H1 (cell line): ENCODE results near the gene ITGB7. TPM values are rescaled to one million over a fixed set of nuclear protein-coding genes. Genes with fewer than 3 reads are reported as not detected.

ENCODE experiments used
- CTCF ChIA-PET: fragments of 300-600 bp; sonication (Branson Sonifier 250); formaldehyde crosslinking; loops from one replicate; lab custom pipeline; 2021; ENCODE audit not compliant: partially characterized antibody; lab: Charles Lee
- POLR2A ChIA-PET: fragments of 300-600 bp; sonication (Branson Sonifier 250); formaldehyde crosslinking; loops from one replicate; lab custom pipeline; 2021; ENCODE audit warnings: inconsistent platforms; ENCODE audit not compliant: partially characterized antibody; lab: Charles Lee
- DNase-seq, 2 experiments: peaks; one replicate each; pipeline versions ENCODE4 v3.0.0 to v3.0.0-alpha.2; 2010 to 2022; ENCODE audit warnings: low spot score in 2 of 2, low read depth in 1 of 2, mixed read lengths in 1 of 2
- FAIRE-seq: peaks from 2 replicates; lab custom pipeline; 2011; peaks lifted over from hg19 to GRCh38; lab: Jason Lieb, UNC
- H2AFZ ChIP-seq: 2 replicates; pipeline ENCODE4 v1.8.1; 2012; ENCODE audit warnings: low read length, inconsistent platforms
- H2AK5ac ChIP-seq: 2 replicates; pipeline ENCODE4 v1.6.1; 2013; ENCODE audit warnings: low read depth, low read length
- H2BK120ac ChIP-seq: replicated peaks from 2 replicates; pipeline ENCODE3; 2013; ENCODE audit warnings: low read depth, low read length, inconsistent platforms
- H2BK12ac ChIP-seq: 2 replicates; pipeline ENCODE4 v1.6.1; 2013; ENCODE audit warnings: low read depth, low read length
- H2BK15ac ChIP-seq: 2 replicates; pipeline ENCODE4 v1.6.1; 2013; ENCODE audit warnings: low read length
- H2BK20ac ChIP-seq: 2 replicates; pipeline ENCODE4 v1.6.1; 2013; ENCODE audit warnings: low read length
- H2BK5ac ChIP-seq: 2 replicates; pipeline ENCODE4 v1.6.1; 2013; ENCODE audit warnings: low read depth, low read length
- H3K14ac ChIP-seq: 2 replicates; pipeline ENCODE4 v1.6.1; 2013; ENCODE audit warnings: inconsistent platforms; ENCODE audit not compliant: insufficient read length
- H3K18ac ChIP-seq: 2 replicates; pipeline ENCODE4 v1.6.1; 2013; ENCODE audit warnings: low read length; ENCODE audit errors: extremely low read depth
- H3K23ac ChIP-seq: 2 replicates; pipeline ENCODE4 v1.6.1; 2013; ENCODE audit warnings: inconsistent platforms; ENCODE audit not compliant: insufficient read length
- H3K23me2 ChIP-seq: 2 replicates; pipeline ENCODE4 v1.6.1; 2013; ENCODE audit warnings: low read depth, low read length
- H3K27ac ChIP-seq: 2 replicates; pipeline ENCODE4 v1.6.1; 2011; ENCODE audit warnings: low read depth, low read length, inconsistent platforms
- H3K27me3 ChIP-seq, 4 experiments: replicated peaks in 1 of 4; 1 replicate in 1 of 4; 2 replicates in 3 of 4; pipeline versions ENCODE4 v1.6.1 to v1.8.1; 2011 to 2013; ENCODE audit warnings: low read length in 3 of 4, mild to moderate bottlenecking in 3 of 4, inconsistent platforms in 2 of 4, mixed read lengths in 2 of 4, moderate library complexity in 1 of 4; ENCODE audit not compliant: control insufficient read depth in 3 of 4, insufficient read depth in 3 of 4; ENCODE audit errors: extremely low read depth in 1 of 4
- H3K36me3 ChIP-seq, 4 experiments: 2 replicates each; pipeline versions ENCODE4 v1.6.1 to v1.8.1; 2011 to 2013; ENCODE audit warnings: mild to moderate bottlenecking in 4 of 4, low read length in 3 of 4, moderate library complexity in 2 of 4, control low read depth in 1 of 4, inconsistent platforms in 1 of 4; ENCODE audit not compliant: insufficient read depth in 4 of 4, control insufficient read depth in 2 of 4
- H3K4ac ChIP-seq: replicated peaks from 2 replicates; pipeline ENCODE3; 2013; ENCODE audit warnings: low read length, low read depth, mixed read lengths, inconsistent platforms; ENCODE audit not compliant: insufficient read length
- H3K4me1 ChIP-seq, 4 experiments: replicated peaks in 1 of 4; 1 replicate in 1 of 4; 2 replicates in 3 of 4; pipeline versions ENCODE4 v1.6.1 to v1.8.1; 2011 to 2013; ENCODE audit warnings: low read length in 3 of 4, inconsistent platforms in 2 of 4, mixed read lengths in 1 of 4; ENCODE audit not compliant: insufficient read depth in 4 of 4, control insufficient read depth in 3 of 4
- H3K4me2 ChIP-seq, 2 experiments: 2 replicates each; pipeline versions ENCODE4 v1.6.1 to v1.8.1; 2011 to 2013; ENCODE audit warnings: low read depth in 2 of 2, low read length in 2 of 2, control low read depth in 1 of 2, inconsistent platforms in 1 of 2, mild to moderate bottlenecking in 1 of 2; ENCODE audit not compliant: insufficient read depth in 1 of 2
- H3K4me3 ChIP-seq, 4 experiments: fragments of 200-600, 300-600 bp in 1 of 4; sonication (generic), shearing (Covaris generic), sonication (Bioruptor Twin) in 1 of 4; 2 replicates each; pipeline versions ENCODE4 v1.5.1 to v1.8.1; 2011 to 2016; ENCODE audit warnings: low read length in 4 of 4, low read depth in 3 of 4, control low read depth in 2 of 4, inconsistent platforms in 2 of 4, mild to moderate bottlenecking in 2 of 4, mixed read lengths in 1 of 4, moderate library complexity in 1 of 4; ENCODE audit not compliant: insufficient read depth in 2 of 4; ENCODE audit errors: extremely low read depth in 1 of 4
- H3K56ac ChIP-seq: replicated peaks from 2 replicates; pipeline ENCODE3; 2013; ENCODE audit warnings: low read depth, mild to moderate bottlenecking, mixed read lengths, low read length, inconsistent platforms; ENCODE audit not compliant: insufficient read length
- H3K79me1 ChIP-seq: 2 replicates; pipeline ENCODE4 v1.6.1; 2013; ENCODE audit warnings: low read depth, low read length, control low read depth
- H3K79me2 ChIP-seq, 2 experiments: 2 replicates each; pipeline versions ENCODE4 v1.6.1 to v1.8.1; 2012 to 2013; ENCODE audit warnings: low read length in 2 of 2, mild to moderate bottlenecking in 2 of 2, inconsistent platforms in 1 of 2; ENCODE audit not compliant: insufficient read depth in 2 of 2, control insufficient read depth in 1 of 2
- H3K9ac ChIP-seq, 4 experiments: replicated peaks in 1 of 4; 1 replicate in 1 of 4; 2 replicates in 3 of 4; pipeline versions ENCODE4 v1.6.1 to v1.8.1; 2011 to 2013; ENCODE audit warnings: low read depth in 3 of 4, low read length in 3 of 4, control low read depth in 2 of 4, mild to moderate bottlenecking in 2 of 4, moderate library complexity in 2 of 4, inconsistent platforms in 1 of 4; ENCODE audit errors: extremely low read depth in 1 of 4
- H3K9me3 ChIP-seq, 2 experiments: 2 replicates each; pipeline versions ENCODE4 v1.6.1 to v1.8.1; 2012 to 2013; ENCODE audit warnings: mild to moderate bottlenecking in 2 of 2, moderate library complexity in 2 of 2, control low read depth in 1 of 2, inconsistent platforms in 1 of 2, low read depth in 1 of 2, low read length in 1 of 2, mixed read lengths in 1 of 2; ENCODE audit not compliant: insufficient read depth in 2 of 2
- H4K20me1 ChIP-seq, 2 experiments: replicated peaks in 1 of 2; 2 replicates each; pipeline versions ENCODE3 to v1.8.1; 2011 to 2013; ENCODE audit warnings: inconsistent platforms in 2 of 2, low read length in 2 of 2, mild to moderate bottlenecking in 1 of 2; ENCODE audit not compliant: insufficient read depth in 2 of 2, control insufficient read depth in 1 of 2
- H4K5ac ChIP-seq: 2 replicates; pipeline ENCODE4 v1.6.1; 2013; ENCODE audit warnings: low read length, low read depth, mixed read lengths, inconsistent platforms; ENCODE audit not compliant: insufficient read length
- H4K8ac ChIP-seq: 2 replicates; pipeline ENCODE4 v1.8.0; 2013; ENCODE audit warnings: mild to moderate bottlenecking, moderate library complexity, low read length, inconsistent platforms; ENCODE audit not compliant: insufficient read depth; ENCODE audit errors: extremely low read depth
- H4K91ac ChIP-seq: replicated peaks from 2 replicates; pipeline ENCODE3; 2013; ENCODE audit warnings: low read length, mixed read lengths, inconsistent platforms; ENCODE audit not compliant: insufficient read length
- ASH2L ChIP-seq: fragments of 200-600, 300-600 bp; sonication (generic); IDR thresholded peaks from one replicate; pipeline ENCODE4 v1.7.1; 2017; ENCODE audit warnings: low read length
- BCL11A ChIP-seq, 2 experiments: IDR thresholded peaks; one replicate each; pipeline ENCODE4 v1.6.1; 2011; ENCODE audit warnings: low read depth in 2 of 2, low read length in 2 of 2, mild to moderate bottlenecking in 2 of 2
- E2F6 ChIP-seq: IDR thresholded peaks from 2 replicates; pipeline ENCODE4 v1.6.1; 2012; ENCODE audit warnings: inconsistent platforms
- EGR1 ChIP-seq: IDR thresholded peaks from 2 replicates; pipeline ENCODE4 v1.6.1; 2011; ENCODE audit warnings: low read depth, low read length, borderline replicate concordance
- GTF2F1 ChIP-seq: IDR thresholded peaks from 2 replicates; pipeline ENCODE4 v1.6.1; 2012; ENCODE audit warnings: low read depth, low read length, improper control_type of control experiment, borderline replicate concordance
- KDM5A ChIP-seq: fragments of 200-600 bp; IDR thresholded peaks from 2 replicates; pipeline ENCODE4 v1.7.1; 2012; ENCODE audit warnings: mild to moderate bottlenecking, low read length, inconsistent platforms, mixed read lengths
- POU5F1 ChIP-seq: IDR thresholded peaks from 2 replicates; pipeline ENCODE4 v1.6.1; 2011; ENCODE audit warnings: low read depth, mild to moderate bottlenecking, low read length, moderate library complexity
- TEAD4 ChIP-seq: IDR thresholded peaks from 2 replicates; pipeline ENCODE4 v1.6.1; 2012; ENCODE audit warnings: low read depth, low read length, inconsistent platforms, mixed read lengths
- WGBS, 2 experiments: shearing (Covaris generic) in 1 of 2; methylation state at CpG; one replicate each; pipeline versions ENCODE4 v1.1.6 to v1.1.7; 2013 to 2015; ENCODE audit warnings: low lambda C conversion rate in 2 of 2, mixed read lengths in 2 of 2, inconsistent platforms in 1 of 2, low coverage in 1 of 2, missing lambda C conversion rate in 1 of 2; ENCODE audit not compliant: insufficient replicate concordance in 2 of 2, insufficient coverage in 1 of 2, insufficient read length in 1 of 2; ENCODE audit errors: extremely low coverage in 1 of 2, missing lambda C conversion rate in 1 of 2; 5-methylcytosine and 5-hydroxymethylcytosine counted together
- polyA plus RNA-seq, 7 experiments: library from polyadenylated mRNA; depleted of rRNA in 3 of 7; stranded (reverse) in 5 of 7; unstranded in 2 of 7; fragments of >200 nt in 5 of 7; fragments of 200-250 nt in 2 of 7; gene quantifications; 1 replicate in 5 of 7; 2 replicates in 1 of 7; 4 replicates in 1 of 7; pipeline versions ENCODE4 v1.2.1 to v1.2.3, GENCODE V29; 2011 to 2013; ENCODE audit warnings: missing spikeins in 2 of 7, mixed read lengths in 2 of 7
- total RNA-seq: library from RNA; stranded (reverse); fragmentation: NEBNext Ultra II Directional; extraction: Animal tissue kit (Norgen Biotek cat#: 25700); gene quantifications from 2 replicates; pipeline ENCODE4 v1.2.1, GENCODE V29; 2021

Gene ITGB7
- total and polyA plus RNA-seq, 2 of the 8 experiments (the other 6 are each of a cell fraction or from before 2014, with no cell fraction given), result 0.35 to 0.54 TPM

- TF ChIP-seq TEAD4 (no peak), POU5F1 (no peak), E2F6 (no peak), KDM5A (no peak), EGR1 (no peak), GTF2F1 (no peak), BCL11A (IDR thresholded peaks at IDR 0.05; ENCODE audit: low read depth in 2 of 2, low read length in 2 of 2) (no peak), ASH2L (no peak)
- H4K20me1 ChIP-seq, result no peaks in the 10 kb centered on the region
- peaks cover 2% of the 10 kb centered on the region; the same call in 1 of the 2 replicates for H3K23me2 ChIP-seq
- no peak overlapping the region for H2BK15ac ChIP-seq
- no peak overlapping the region for H3K4ac ChIP-seq
- no peak overlapping the region for H3K4me2 ChIP-seq
- no peak overlapping the region for H3K27ac ChIP-seq
- FAIRE-seq (no peak), DNase-seq (no peak)
- no peak overlapping the region for H3K14ac ChIP-seq
- H2BK12ac ChIP-seq, result no peak overlapping the region
- H4K5ac ChIP-seq, result no peak overlapping the region
- no peaks in the 10 kb centered on the region for H3K36me3 ChIP-seq
- no peak overlapping the region for H3K23ac ChIP-seq
- no peak overlapping the region for H4K91ac ChIP-seq
- no peak overlapping the region for H3K9ac ChIP-seq
- H2BK5ac ChIP-seq, result no peak overlapping the region
- WGBS, 2 experiments, result 88% methylated on average over 10 of the region's 10 CpGs; no CpG with 5 or more reads in 1 of the 2 experiments
- no peaks in the 10 kb centered on the region; a peak in 1 of 7 replicates for H3K4me1 ChIP-seq
- ChIA-PET POLR2A (interaction anchor here (1.2 to 2.0 kb wide), 5 partner anchors 13 to 68 kb away, joined by 3 to 6 read pairs (median 4); no protein-coding TSS in a partner anchor), CTCF (interaction anchor here (0.8 to 17.9 kb wide), 9 partner anchors 12 to 149 kb away, joined by 3 to 573 read pairs (median 8); partner anchors contain the start of genes CSAD, ITGB7, MYG1 and PFDN5)
- no peak overlapping the region for H3K4me3 ChIP-seq
- H2BK20ac ChIP-seq, result no peak overlapping the region
- no peak overlapping the region for H2BK120ac ChIP-seq
- H4K8ac ChIP-seq, result no peak overlapping the region
- H3K79me2 ChIP-seq, result no peaks in the 10 kb centered on the region
- H3K27me3 ChIP-seq, result peaks cover under 1 to 27% (median 16%) of the 10 kb centered on the region in 4 experiments
- no peak overlapping the region for H2AFZ ChIP-seq
- H2AK5ac ChIP-seq, result no peak overlapping the region
- no peaks in the 10 kb centered on the region for H3K79me1 ChIP-seq
- no peaks in the 10 kb centered on the region for H3K9me3 ChIP-seq
- H3K18ac ChIP-seq, result no peak overlapping the region
- H3K56ac ChIP-seq, result no peak overlapping the region
Observed at GRCh38 chr12:53200458-53201176, 6.4 kb downstream of the ITGB7 start.
